H1 (cell line): ENCODE results near the gene ZBTB25.

Experiments
- EP300 ChIP-seq, 2 experiments: IDR thresholded peaks; 1 replicate in 1 of 2; 2 replicates in 1 of 2; pipeline ENCODE4 v1.6.1; 2011 to 2012; ENCODE audit warnings: low read depth in 2 of 2, low read length in 2 of 2, mild to moderate bottlenecking in 2 of 2, borderline replicate concordance in 1 of 2, inconsistent platforms in 1 of 2, moderate library complexity in 1 of 2
- POLR2A ChIP-seq, 2 experiments: IDR thresholded peaks; 1 replicate in 1 of 2; 2 replicates in 1 of 2; pipeline ENCODE4 v1.6.1; 2011; ENCODE audit warnings: low read depth in 2 of 2, low read length in 2 of 2, mild to moderate bottlenecking in 2 of 2; ENCODE audit errors: control extremely low read depth in 1 of 2
- SIX5 ChIP-seq: IDR thresholded peaks from 2 replicates; pipeline ENCODE4 v1.6.1; 2011; ENCODE audit warnings: mild to moderate bottlenecking, low read depth, low read length
- YY1 ChIP-seq: IDR thresholded peaks from 2 replicates; pipeline ENCODE4 v1.6.1; 2011; ENCODE audit warnings: low read depth, mild to moderate bottlenecking, low read length

DNA sequence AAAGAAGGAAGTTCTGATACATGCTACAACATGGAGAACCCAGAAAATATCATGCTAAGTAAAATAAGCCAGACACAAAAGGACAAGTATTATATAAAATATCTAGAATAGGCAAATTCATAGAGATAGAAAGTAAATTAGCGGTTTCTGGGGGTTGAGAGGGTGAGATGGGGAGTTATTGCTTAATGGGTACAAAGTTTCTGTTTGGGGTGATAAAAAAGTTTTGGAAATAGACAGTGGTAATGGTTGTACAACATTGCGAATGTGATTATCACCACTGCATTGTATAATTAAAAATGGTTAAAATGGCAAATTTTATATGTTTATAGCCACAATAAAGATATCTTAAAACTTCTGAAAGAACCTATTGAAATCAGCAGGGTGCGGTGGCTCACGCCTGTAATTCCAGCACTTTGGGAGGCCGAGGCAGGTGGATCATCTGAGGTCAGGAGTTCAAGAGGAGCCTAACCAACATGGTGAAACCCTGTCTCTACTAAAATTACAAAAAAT, 15.0 kb downstream of the ZBTB25 start:
- TF ChIP-seq EP300 (IDR thresholded peaks at IDR 0.05; ENCODE audit: borderline replicate concordance in 1 of 2, low read depth in 2 of 2, low read length in 2 of 2) = no peak
- no peak for TF ChIP-seq POLR2A (IDR thresholded peaks at IDR 0.05; ENCODE audit: control extremely low read depth in 1 of 2, low read depth in 2 of 2, low read length in 2 of 2)
- TF ChIP-seq SIX5 = no peak
- TF ChIP-seq YY1 = no peak
